SU-DHL-6 (cell line): Measurements from ENCODE around the gene TEX38.
"Not testable (repeated sequence)": the region's sequence is repeated elsewhere in the genome, so short reads cannot be mapped to it uniquely, and the experiment has no call there.

ENCODE experiments used
- CTCF ChIP-seq: fragments of 200-600 bp; sonication (generic); IDR thresholded peaks from one replicate; pipeline ENCODE4 v1.5.1; 2017; ENCODE audit warnings: antibody characterized with exemption, mild to moderate bottlenecking, low read length, moderate library complexity; ENCODE audit not compliant: insufficient read depth, poor library complexity, severe bottlenecking
- EZH2phosphoT487 ChIP-seq: fragments of 200-600 bp; sonication (generic), shearing (Covaris generic); conservative IDR thresholded peaks from 2 replicates; pipeline ENCODE4 v1.6.1; 2018; ENCODE audit warnings: mild to moderate bottlenecking, antibody characterized with exemption, low read length, moderate library complexity, mixed read lengths

- TF ChIP-seq CTCF, EZH2phosphoT487: not testable (repeated sequence)
Measured at GRCh38 chr1:46694676-46695075, 23.0 kb downstream of the TEX38 start.
